Kidney (tissue), 14 donors: ENCODE data around the gene ZNF281. TPM values are rescaled to one million over a fixed set of nuclear protein-coding genes. Genes with fewer than 3 reads are reported as not detected.

ENCODE experiments used
- DNase-seq, 5 donors: peaks; one replicate each; pipeline ENCODE4 v3.0.0-alpha.2; 2013 to 2020
- FAIRE-seq: peaks from 2 replicates; lab custom pipeline; 2012; peaks lifted over from hg19 to GRCh38; lab: Jason Lieb, UNC
- H3K27ac ChIP-seq, 2 donors: one replicate each; pipeline ENCODE4 v1.7.0; 2013; ENCODE audit warnings: low read depth in 2 of 2, low read length in 2 of 2, inconsistent platforms in 1 of 2
- H3K27me3 ChIP-seq: one replicate; pipeline ENCODE4 v1.7.1; 2013; ENCODE audit warnings: low read length, inconsistent platforms; ENCODE audit not compliant: control insufficient read depth, insufficient read depth
- H3K36me3 ChIP-seq, 3 donors: one replicate each; pipeline versions ENCODE4 v1.7.0 to v1.7.1; 2013; ENCODE audit warnings: low read length in 3 of 3, control low read depth in 1 of 3, inconsistent platforms in 1 of 3; ENCODE audit not compliant: insufficient read depth in 3 of 3, control insufficient read depth in 2 of 3
- H3K4me1 ChIP-seq, 3 donors: one replicate each; pipeline versions ENCODE4 v1.7.0 to v1.7.1; 2013; ENCODE audit warnings: low read length in 3 of 3, inconsistent platforms in 1 of 3, low read depth in 1 of 3; ENCODE audit not compliant: control insufficient read depth in 2 of 3, insufficient read depth in 2 of 3
- H3K4me3 ChIP-seq, 3 donors: one replicate each; pipeline versions ENCODE4 v1.7.0 to v1.8.1; 2013; ENCODE audit warnings: low read length in 3 of 3, control low read depth in 1 of 3, inconsistent platforms in 1 of 3
- H3K9ac ChIP-seq, 3 donors: one replicate each; pipeline versions ENCODE4 v1.7.0 to v1.7.1; 2013; ENCODE audit warnings: low read length in 3 of 3, control low read depth in 1 of 3, inconsistent platforms in 1 of 3
- H3K9me3 ChIP-seq, 3 donors: one replicate each; pipeline versions ENCODE4 v1.7.0 to v1.7.1; 2013; ENCODE audit warnings: low read length in 3 of 3, control low read depth in 1 of 3, inconsistent platforms in 1 of 3; ENCODE audit not compliant: control insufficient read depth in 2 of 3, insufficient read depth in 1 of 3
- CTCF ChIP-seq: IDR thresholded peaks from 3 replicates; pipeline ENCODE4 v1.5.1; 2012; ENCODE audit warnings: mild to moderate bottlenecking, moderate library complexity, borderline replicate concordance; ENCODE audit not compliant: insufficient read depth; ENCODE audit errors: extremely low read depth
- intact Hi-C: fragments of 100-400 bp; cut with DNase I; formaldehyde crosslinking; loops from one replicate; pipeline ENCODE4 v1.11.1; 2022
- polyA plus RNA-seq: library from polyadenylated mRNA; stranded (reverse); fragments of 350-450 nt; fragmentation: Illumina TruSeq; extraction: RNeasy Lipid Tissue Mini Kit (QIAGEN cat#74804); gene quantifications from one replicate; pipeline ENCODE4 v1.2.3, GENCODE V29; 2014; ENCODE audit warnings: low read depth, low replicate concordance; ENCODE audit not compliant: insufficient read depth
- total RNA-seq: library from RNA; stranded (reverse); fragmentation: NEBNext Ultra II Directional; extraction: Animal tissue kit (Norgen Biotek cat#: 25700); gene quantifications from one replicate; pipeline ENCODE4 v1.2.1, GENCODE V29; 2021
- donor health status: control.
- donor health status: control.
- donor health status: control.
- donor health status: control.
- donor health status: control.
- donor health status: DM: yes; HTN: yes; CAD: no.
- donor health status: Normal renal cell carcinoma (clear cell type).

The ZNF281 gene
- total and polyA plus RNA-seq, 2 donors from 2014 or later: 4.0 to 13.1 TPM

DNA sequence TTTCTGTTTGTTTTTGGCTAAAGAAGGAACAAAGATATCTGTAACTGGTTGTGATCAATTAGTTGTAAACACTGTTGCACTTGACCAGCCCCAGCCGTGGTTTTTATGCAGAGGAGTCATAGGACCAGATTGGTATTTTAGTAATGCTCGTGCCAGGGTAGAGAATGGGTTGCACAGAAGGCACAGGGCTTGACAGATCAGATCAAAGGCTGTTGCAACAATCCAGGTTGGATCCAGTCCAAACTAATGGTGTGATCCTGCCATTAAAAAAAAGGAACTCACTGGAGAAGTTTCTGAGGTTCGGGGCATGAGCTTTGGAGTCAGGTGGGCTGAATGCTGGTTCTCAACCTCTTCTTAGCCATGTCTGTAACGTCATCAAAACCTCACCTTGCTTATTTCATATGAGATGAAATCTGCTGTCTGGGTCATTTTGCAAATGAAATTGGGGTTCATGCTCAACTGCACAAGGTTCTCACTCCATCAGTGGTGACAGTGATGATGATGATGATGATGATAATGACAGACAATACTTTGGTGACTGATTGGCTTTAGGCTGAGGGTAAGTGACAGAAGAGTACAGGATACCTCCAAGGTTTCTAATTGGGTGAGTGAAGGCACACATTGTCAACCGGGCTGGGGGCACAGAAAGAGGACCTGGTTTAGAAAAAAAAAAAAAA, 43.1 kb downstream of the ZNF281 start:
- TF ChIP-seq CTCF: no peak
- H3K4me3 ChIP-seq: no peak overlapping the region
- peaks cover 0 to 2% (median 0%) of the 10 kb centered on the region in 3 donors for H3K36me3 ChIP-seq
- FAIRE-seq: no peak
- no peaks in the 10 kb centered on the region for H3K9me3 ChIP-seq
- H3K27ac ChIP-seq: no peak overlapping the region
- DNase-seq: no peak
- H3K27me3 ChIP-seq: no peaks in the 10 kb centered on the region
- peaks cover 0 to 9% (median 2%) of the 10 kb centered on the region in 3 donors for H3K4me1 ChIP-seq
- intact Hi-C loops: no loop called here
- no peak overlapping the region for H3K9ac ChIP-seq

GRCh38 chr1:200365897-200366426, 43.9 kb downstream of the ZNF281 start:
- no peak for FAIRE-seq
- Histone ChIP-seq H3K27me3 (no peaks in the 10 kb centered on the region), H3K36me3 (peaks cover 0 to 2% (median 0%) of the 10 kb centered on the region in 3 donors), H3K9ac (no peak overlapping the region), H3K4me3 (no peak overlapping the region), H3K27ac (no peak overlapping the region), H3K4me1 (peaks cover 0 to 9% (median 2%) of the 10 kb centered on the region in 3 donors), H3K9me3 (no peaks in the 10 kb centered on the region)
- intact Hi-C loops: no loop called here
- TF ChIP-seq CTCF: no peak
- DNase-seq: no peak

DNA sequence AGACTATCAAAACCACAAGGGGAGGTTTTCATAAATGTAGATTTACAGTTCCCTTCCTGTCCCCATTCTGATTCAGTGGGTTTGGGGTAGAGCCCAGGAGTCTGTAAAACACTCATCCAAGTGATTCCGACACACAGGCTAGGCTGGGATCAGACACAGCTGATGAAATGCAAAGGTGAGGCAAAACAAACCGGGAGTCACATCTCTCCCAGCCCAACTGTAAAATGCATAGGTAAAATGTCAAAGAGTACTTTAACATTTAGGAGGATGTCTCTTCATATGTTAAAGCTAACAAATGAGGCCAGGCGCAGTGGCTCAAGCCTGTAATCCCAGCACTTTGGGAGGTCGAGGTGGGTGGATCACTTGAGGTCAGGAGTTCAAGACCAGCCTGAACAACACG, 45.0 kb downstream of the ZNF281 start:
- no peak for FAIRE-seq
- H3K4me1 ChIP-seq: peaks cover 0 to 9% (median 2%) of the 10 kb centered on the region in 3 donors
- no peak overlapping the region for H3K9ac ChIP-seq
- no peak for DNase-seq
- no peaks in the 10 kb centered on the region for H3K9me3 ChIP-seq
- no peak for TF ChIP-seq CTCF
- no peaks in the 10 kb centered on the region for H3K27me3 ChIP-seq
- peaks cover 0 to 1% (median 0%) of the 10 kb centered on the region in 3 donors for H3K36me3 ChIP-seq
- no peak overlapping the region for H3K27ac ChIP-seq
- H3K4me3 ChIP-seq: no peak overlapping the region
- intact Hi-C loops: no loop called here
